ENCODE measurements around the gene ZNF367. TPM values are rescaled to one million over a fixed set of nuclear protein-coding genes. Genes with fewer than 3 reads are reported as not detected.

The ZNF367 gene
- total RNA-seq (2014; rRNA removed; shearing (Covaris generic)): 8.6 and 10.7 TPM in 2 replicates

DNA sequence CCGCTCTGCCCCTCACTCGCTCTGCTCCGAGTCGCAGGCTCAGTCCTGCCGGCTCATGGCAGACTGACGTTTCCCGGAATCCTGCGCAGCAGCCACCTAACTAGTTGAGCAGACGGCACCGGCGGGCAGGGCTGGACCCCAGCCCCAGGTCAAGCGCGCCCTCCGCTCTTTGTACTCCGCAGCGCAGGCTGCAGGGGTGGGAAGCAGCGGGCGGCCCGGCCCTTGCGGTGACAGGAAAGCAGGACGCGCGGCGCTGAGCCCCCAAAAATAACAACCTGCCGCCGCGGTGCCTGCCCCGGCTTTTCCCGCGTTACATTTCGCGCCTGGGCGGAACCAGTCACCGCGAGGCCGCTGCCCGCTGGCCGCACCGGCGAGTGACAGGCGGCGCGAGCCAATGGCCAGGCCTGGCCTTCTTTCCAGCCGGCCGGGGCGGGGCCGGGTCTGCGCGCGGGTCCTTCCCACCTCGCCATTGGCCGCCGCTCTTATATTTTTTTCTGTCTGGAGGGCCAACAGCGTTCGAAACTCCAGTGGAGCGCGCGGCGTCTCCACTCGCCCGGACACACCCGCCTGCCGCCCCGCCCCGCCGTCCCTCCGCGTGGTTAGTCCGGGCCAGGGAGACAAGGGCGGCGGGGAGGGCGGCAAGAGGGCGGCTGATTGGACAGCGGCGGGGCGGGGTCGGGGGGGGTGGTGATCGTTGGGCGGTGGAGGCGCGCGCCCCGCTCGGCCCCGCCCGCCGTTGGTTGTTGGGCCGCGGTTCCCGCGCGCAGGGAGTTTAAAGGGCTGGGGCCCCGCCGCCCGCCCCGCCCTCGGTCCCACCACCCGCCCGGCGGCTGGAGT, at the start of gene ZNF367:
ZNF367 (minus strand) TSS at position 288 of the 837 bp plus-strand sequence. CDS start 338 bp downstream, outside the sequence.
- in situ Hi-C loops (cut with HindIII; ENCODE audit: low sequenced_read_pairs): no loop called here
- DNase-seq (ENCODE audit: low spot score): peak; percentile 98

DNA sequence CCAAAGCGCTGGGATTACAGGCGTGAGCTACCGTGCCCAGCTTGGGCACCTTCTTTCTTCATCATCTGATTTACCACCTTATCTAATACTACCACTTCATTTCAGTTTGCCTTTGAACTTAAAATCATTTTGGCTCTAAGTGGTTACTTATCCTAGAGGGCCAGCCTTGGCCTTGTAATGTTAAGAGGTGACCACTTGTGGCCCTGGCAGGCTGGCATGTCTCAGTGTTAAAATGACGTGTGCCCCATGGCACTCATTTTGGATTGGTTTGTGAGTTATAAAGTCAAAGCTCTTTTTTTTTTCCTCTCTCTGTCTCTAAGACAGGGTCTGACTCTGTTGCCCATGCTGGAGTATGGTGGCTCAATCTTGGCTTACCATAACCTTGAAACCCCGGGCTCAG, 49.6 kb upstream of the ZNF367 start:
- in situ Hi-C loops (cut with HindIII; ENCODE audit: low sequenced_read_pairs): no loop called here
- DNase-seq (ENCODE audit: low spot score): no peak

- in situ Hi-C loops (cut with HindIII; ENCODE audit: low sequenced_read_pairs): no loop called here
- DNase-seq (ENCODE audit: low spot score): no peak
These were observed 46.3 kb upstream of the ZNF367 start for GRCh38 chr9:96464426-96464825.

DNA sequence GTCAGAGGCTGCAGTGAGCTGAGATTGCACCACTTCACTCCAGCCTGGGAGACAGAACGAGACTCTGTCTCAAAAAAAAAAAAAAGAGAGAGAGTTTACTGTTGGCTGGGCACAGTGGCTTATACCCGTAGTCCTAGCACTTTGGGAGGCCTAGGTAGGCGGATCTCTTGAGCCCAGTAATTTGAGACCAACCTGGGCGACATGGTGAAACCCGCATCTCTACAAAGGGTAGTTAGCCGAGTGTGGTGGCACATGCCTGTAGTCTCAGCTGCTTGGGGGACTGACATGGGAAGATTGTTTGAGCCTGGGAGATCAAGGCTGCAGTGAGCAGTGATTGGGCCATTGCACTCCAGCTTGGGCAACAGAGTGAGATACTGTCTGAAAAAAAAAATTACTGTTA, 44.4 kb upstream of the ZNF367 start:
- no peak for DNase-seq (ENCODE audit: low spot score)
- in situ Hi-C loops (cut with HindIII; ENCODE audit: low sequenced_read_pairs): no loop called here

DNA sequence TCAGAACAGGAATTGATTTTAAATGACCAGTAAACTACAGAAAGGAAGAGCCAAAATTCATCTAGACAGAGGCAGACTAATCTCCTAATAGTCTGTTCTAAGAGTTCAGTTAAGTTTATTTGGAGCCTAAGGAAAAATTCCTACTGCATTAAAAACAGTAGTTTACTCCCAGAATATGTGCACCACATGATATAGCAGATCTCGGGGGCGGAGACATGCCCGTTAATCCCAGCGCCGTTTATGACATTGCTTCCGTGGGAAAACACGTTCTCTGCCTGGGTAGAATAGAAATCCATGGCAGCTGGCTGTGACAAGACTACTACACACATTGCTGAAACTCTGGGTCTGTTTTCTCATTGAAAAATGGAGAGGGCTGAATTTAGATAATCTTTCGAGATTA, 43.2 kb upstream of the ZNF367 start:
- DNase-seq (ENCODE audit: low spot score): no peak
- in situ Hi-C loops (cut with HindIII; ENCODE audit: low sequenced_read_pairs): no loop called here

DNA sequence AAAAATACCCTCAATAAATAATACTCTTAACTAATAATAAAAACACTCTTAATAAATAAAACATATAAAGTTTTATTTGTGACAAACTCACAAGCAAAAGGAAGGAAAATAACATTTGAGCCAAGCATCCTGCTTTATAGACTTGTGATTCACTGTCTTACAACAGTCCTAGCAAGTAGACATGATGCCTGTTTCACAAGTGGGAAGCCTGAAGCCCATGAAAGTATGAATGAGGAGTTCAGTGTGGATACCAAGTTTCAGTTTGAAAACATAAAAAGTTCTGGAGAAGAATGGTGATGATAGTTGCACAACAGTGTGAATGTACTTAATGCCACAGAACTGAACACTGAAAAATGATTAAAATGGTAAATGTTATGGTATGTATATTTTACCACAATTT, 42.7 kb upstream of the ZNF367 start:
- in situ Hi-C loops (cut with HindIII; ENCODE audit: low sequenced_read_pairs): no loop called here
- DNase-seq (ENCODE audit: low spot score): no peak

GRCh38 chr9:96460470-96460869, 42.3 kb upstream of the ZNF367 start:
- in situ Hi-C loops (cut with HindIII; ENCODE audit: low sequenced_read_pairs): no loop called here
- DNase-seq (ENCODE audit: low spot score): no peak

- no peak for DNase-seq (ENCODE audit: low spot score)
- in situ Hi-C loops (cut with HindIII; ENCODE audit: low sequenced_read_pairs): no loop called here
These were observed 41.3 kb upstream of the ZNF367 start for GRCh38 chr9:96459268-96460007.

DNA sequence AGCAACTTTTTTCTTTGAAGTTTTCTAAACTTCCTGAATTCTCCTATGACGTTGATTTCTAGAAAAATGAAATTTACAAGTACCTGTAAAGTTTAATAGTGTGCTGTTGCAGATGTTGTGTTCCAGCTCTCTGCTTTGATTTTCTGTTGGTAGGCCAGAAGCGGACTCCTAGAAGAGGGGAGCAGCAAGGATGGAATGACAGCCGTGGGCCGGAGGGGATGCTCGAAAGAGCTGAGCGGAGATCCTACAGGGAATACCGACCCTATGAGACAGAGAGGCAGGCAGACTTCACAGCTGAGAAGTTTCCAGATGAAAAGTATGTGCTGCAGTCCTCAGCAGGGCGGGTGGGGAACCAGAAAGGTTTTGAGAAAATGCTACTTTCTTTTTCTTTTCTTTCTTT, 40.1 kb upstream of the ZNF367 start:
- in situ Hi-C loops (cut with HindIII; ENCODE audit: low sequenced_read_pairs): no loop called here
- DNase-seq (ENCODE audit: low spot score): no peak

- in situ Hi-C loops (cut with HindIII; ENCODE audit: low sequenced_read_pairs): no loop called here
These were observed 39.1 kb upstream of the ZNF367 start for GRCh38 chr9:96457266-96457665.

DNA sequence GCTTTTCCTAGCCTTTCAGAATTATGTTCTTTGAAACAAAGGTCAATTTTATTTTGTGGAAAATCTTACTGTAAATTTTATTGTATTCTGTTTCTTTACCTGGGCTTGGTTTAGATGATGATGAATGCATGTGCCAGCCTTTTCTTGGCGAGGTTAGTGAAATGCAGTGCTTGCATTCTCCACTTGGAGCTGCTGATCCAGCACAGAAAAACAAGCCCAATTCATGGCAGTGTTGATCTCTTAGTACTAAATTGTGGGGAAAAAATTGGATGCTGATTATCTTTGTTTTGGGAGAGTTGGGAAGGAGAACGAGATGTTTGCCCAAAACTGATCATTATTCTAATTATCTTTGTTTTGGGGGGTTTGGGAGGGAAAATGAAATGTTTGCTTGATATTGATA, 35.5 kb upstream of the ZNF367 start:
- in situ Hi-C loops (cut with HindIII; ENCODE audit: low sequenced_read_pairs): no loop called here
- peak; percentile 71 for DNase-seq (ENCODE audit: low spot score)

More at GRCh38 chr9:96457266-96457665, 39.1 kb upstream of the ZNF367 start:
- no peak for DNase-seq (ENCODE audit: low spot score)

DNA sequence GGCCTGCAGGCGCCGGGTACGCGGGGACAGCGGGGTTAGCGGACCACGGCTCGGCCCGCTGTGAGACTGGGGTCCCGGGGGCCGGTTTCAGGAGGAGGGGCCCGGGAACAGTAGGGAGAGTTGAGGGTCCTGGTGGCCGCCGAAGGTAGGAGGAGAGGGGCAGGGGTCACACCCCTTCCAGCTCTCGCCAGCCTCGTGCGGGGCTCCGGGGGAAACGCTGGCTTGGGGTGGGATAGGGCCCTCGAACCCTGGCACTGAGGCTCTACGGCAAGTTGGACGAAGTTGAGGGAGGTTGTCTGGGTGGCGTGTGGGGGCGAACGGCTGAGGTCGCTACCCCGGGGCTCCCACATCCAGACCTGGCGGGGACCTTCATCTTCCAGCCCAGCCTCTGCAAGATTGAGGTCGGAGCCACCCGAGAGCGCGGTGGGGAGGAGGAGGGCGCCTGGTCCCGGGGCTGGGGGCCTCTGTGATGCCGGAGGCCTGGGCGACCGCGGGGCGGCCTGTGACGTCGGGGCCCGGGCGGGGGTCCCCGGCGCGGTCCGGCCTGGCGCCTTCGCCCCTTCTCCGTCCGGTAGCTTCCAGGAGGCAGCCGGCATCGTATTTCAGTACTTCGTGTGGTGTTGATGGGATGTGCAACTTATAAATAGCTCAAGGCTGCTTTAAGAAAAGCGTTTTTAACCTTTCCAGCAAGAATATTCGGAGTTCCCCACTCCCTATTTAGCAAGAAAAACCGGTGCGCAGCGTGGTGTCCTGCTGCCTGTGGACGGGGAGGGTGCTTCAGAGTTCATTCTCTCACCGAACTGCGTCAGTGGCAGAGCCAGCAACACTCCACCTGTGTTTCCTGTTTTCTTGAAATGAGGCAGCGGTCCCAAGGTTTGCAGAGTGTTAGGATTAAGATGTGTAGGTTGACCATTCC, 32.7 kb upstream of the ZNF367 start:
- peak; percentile 62 for DNase-seq (ENCODE audit: low spot score)
- in situ Hi-C loops (cut with HindIII; ENCODE audit: low sequenced_read_pairs): no loop called here

- DNase-seq (ENCODE audit: low spot score): peak; percentile 96
- in situ Hi-C loops (cut with HindIII; ENCODE audit: low sequenced_read_pairs): no loop called here
These were observed 31.9 kb upstream of the ZNF367 start, which contains the start of gene HABP4 for GRCh38 chr9:96449845-96450612. TSS of gene HABP4 (plus strand) at chr9:96450169. CDS start at chr9:96450280, 111 bp downstream.

- in situ Hi-C loops (cut with HindIII; ENCODE audit: low sequenced_read_pairs): no loop called here
- DNase-seq (ENCODE audit: low spot score): no peak
These were observed 31.3 kb upstream of the ZNF367 start for GRCh38 chr9:96449523-96449844.

DNA sequence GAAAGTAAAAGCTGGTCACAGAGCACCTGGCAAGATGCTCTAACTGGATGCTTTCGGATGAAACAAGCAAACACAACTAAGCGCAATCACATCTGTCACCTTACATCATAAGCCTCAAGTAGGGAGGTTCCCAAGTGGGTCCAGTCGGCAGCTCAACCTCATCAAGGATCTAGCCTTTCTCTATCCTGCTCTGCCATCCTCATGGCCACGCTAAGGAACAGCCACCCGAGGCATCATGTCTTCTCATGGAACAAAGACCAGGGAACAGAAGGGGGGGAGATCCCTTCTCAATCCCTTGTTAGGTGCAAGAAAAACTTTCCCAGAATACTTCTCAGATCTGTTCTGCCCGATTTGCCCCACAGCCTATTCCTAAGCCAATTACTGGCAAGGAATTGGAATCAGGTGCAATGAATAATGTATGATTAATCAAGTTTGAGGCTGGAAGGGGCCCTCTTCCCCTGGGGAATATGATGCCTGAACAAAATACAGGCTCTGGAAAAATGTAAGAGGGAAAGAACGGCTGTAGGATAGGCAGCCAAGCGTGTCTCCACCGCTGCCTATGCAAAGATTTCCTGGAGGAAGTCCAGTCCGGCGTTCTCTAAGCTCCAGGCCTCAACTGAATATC, 30.5 kb upstream of the ZNF367 start:
- in situ Hi-C loops (cut with HindIII; ENCODE audit: low sequenced_read_pairs): no loop called here
- DNase-seq (ENCODE audit: low spot score): no peak

- in situ Hi-C loops (cut with HindIII; ENCODE audit: low sequenced_read_pairs): no loop called here
- DNase-seq (ENCODE audit: low spot score): no peak
These were observed 29.2 kb upstream of the ZNF367 start for GRCh38 chr9:96447406-96447805.

DNA sequence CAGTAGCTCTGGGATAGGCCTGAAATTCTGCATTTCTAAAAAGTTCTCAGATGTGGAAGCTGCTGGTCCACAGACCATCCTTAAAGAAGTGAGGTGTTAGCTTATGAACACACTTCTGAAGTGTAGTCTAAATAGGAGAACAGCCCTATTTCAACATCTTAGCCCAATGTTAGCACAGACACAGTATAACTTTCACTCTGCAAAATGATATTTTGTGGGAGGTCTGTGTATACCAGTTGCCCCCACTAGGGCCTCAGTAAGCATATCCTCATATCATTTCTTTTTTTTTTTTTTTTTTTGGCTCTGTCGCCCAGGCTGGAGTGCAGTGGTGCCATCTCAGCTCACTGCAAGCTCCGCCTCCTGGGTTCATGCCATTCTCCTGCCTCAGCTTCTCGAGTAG, 24.3 kb upstream of the ZNF367 start:
- in situ Hi-C loops (cut with HindIII; ENCODE audit: low sequenced_read_pairs): no loop called here
- DNase-seq (ENCODE audit: low spot score): no peak

GRCh38 chr9:96441798-96442445, 23.8 kb upstream of the ZNF367 start:
- in situ Hi-C loops (cut with HindIII; ENCODE audit: low sequenced_read_pairs): no loop called here
- no peak for DNase-seq (ENCODE audit: low spot score)

All from G401 (cell line).